Prostate gland (tissue), 2 donors: Measurements from ENCODE around the gene SPEF1.

Experiments
- POLR2A ChIP-seq: fragments of 450-650 bp; IDR thresholded peaks from one replicate; pipeline ENCODE4 v1.6.1; 2016; ENCODE audit warnings: antibody characterized with exemption, mild to moderate bottlenecking
- POLR2AphosphoS5 ChIP-seq: sonication (generic); formaldehyde crosslinking; IDR thresholded peaks from one replicate; pipeline ENCODE4 v1.6.1; 2017; ENCODE audit warnings: antibody characterized with exemption
- TF ChIP-seq, protein P1 (sequence below), 4 experiments: fragments of 200-600 bp in 2 of 4; fragments of 450-650 bp in 2 of 4; sonication (generic) in 2 of 4; IDR thresholded peaks; 1 replicate in 3 of 4; 2 replicates in 1 of 4; pipeline ENCODE4 v1.5.1; 2016 to 2019; ENCODE audit warnings: antibody characterized with exemption in 4 of 4, mild to moderate bottlenecking in 2 of 4, moderate library complexity in 2 of 4

DNA sequence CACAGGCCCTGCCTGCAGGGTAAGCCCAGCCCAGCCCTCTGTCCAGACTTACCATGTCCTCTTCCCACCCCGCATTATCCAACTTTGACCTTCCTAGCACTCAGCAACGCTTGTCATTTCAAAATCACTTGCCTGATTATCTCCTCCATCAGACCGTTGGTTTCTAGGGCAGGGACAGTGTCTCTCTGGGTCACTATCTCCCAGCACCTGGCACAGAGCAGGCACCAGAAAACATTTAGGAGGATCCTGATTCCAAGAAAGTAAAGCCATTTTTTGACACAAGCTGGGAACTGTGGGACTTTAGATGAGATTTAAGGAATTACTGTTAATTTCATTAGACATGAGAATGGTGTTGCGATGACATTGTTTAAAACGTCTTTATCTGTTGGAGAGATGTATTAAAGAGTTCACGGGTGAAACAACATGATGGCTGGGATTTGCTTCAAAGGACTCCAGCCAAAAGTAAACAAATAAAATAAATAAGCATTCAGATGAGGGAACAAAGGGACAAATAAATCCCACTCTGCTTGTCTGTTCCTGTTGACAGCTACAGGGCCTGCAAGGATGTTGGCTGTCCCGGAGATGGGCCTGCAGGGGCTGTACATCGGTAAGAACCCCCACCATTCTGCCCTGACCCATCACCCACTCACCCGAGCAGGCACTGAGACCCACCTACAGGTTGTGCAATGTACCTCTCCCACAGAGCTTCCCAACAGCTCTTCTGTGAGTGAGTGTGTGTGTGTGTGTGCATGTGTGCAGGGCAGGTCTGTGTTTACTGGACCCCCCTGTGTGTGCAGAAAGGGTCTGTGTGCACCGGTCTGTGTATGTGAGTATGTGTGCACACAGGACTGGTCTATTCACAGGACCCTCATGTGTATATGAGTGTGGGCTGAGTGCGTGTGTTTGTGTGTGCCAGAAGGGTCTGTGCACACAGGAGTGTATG, 42.9 kb downstream of the SPEF1 start:
- TF ChIP-seq, protein P1, sequence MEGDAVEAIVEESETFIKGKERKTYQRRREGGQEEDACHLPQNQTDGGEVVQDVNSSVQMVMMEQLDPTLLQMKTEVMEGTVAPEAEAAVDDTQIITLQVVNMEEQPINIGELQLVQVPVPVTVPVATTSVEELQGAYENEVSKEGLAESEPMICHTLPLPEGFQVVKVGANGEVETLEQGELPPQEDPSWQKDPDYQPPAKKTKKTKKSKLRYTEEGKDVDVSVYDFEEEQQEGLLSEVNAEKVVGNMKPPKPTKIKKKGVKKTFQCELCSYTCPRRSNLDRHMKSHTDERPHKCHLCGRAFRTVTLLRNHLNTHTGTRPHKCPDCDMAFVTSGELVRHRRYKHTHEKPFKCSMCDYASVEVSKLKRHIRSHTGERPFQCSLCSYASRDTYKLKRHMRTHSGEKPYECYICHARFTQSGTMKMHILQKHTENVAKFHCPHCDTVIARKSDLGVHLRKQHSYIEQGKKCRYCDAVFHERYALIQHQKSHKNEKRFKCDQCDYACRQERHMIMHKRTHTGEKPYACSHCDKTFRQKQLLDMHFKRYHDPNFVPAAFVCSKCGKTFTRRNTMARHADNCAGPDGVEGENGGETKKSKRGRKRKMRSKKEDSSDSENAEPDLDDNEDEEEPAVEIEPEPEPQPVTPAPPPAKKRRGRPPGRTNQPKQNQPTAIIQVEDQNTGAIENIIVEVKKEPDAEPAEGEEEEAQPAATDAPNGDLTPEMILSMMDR (IDR thresholded peaks at IDR 0.05), result no peak
- TF ChIP-seq POLR2A (no peak), POLR2AphosphoS5 (no peak)
